Hippocampal formation (tissue), 2 donors: ENCODE data around the gene LRRC8D.
A peak's percentile ranks its signal among the peaks of the same experiment; 100 is the strongest.
"Not testable (repeated sequence)": the region's sequence is repeated elsewhere in the genome, so short reads cannot be mapped to it uniquely, and the experiment has no call there.

ENCODE experiments used
- DNase-seq, 2 donors: peaks; one replicate each; lab custom pipeline; 2025; lab: John Stamatoyannopoulos, UW

The LRRC8D gene

DNA sequence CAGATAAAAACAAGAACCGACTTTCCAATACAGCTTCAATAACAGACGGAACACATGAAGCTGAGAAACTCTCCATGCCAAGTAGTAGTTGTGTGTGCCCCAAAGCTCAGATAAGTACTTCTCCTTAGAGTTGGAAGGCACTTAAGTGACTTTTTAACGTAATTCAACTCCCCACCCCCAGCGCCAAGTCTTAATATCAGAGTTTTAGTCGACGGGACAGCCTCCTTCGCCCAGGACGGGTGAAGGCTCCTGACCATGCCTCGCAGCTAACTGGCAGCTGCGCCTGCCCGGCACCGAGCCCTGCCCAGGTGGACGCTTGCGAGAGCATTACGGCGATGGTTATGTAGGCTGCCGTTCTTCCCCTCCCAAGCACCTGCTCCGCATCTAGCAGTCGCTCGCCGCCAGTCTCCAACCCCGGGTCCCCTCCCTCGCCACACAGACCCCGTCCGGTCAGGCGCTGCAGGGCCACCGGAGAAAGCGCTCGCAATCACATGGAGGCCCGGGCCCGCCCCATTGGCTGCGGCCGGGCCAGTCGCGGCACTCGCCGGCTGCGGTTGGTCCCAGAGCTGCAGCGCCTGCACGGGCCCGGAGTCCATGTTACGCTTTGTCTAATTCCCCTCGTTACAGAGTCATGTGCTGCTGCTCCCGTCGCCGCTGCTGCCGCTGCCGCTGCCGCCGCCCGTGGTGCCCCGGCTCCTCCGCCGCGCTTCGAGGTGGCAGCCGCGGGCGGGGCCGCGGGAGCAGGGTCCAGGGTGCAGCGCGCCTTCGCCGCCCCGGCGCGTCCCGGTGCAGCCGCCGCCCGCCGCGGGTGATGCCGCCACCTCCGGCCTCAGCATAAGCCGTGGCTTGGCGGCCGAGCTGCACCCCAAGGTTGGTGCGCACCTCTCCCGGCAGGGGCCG lies at the start of gene LRRC8D:
Gene LRRC8D, plus strand, starts transcription at position 611 of the 900 bp plus-strand sequence. CDS start 112,037 bp downstream, outside the sequence.
- peak; percentile 86 to 94 for DNase-seq

DNA sequence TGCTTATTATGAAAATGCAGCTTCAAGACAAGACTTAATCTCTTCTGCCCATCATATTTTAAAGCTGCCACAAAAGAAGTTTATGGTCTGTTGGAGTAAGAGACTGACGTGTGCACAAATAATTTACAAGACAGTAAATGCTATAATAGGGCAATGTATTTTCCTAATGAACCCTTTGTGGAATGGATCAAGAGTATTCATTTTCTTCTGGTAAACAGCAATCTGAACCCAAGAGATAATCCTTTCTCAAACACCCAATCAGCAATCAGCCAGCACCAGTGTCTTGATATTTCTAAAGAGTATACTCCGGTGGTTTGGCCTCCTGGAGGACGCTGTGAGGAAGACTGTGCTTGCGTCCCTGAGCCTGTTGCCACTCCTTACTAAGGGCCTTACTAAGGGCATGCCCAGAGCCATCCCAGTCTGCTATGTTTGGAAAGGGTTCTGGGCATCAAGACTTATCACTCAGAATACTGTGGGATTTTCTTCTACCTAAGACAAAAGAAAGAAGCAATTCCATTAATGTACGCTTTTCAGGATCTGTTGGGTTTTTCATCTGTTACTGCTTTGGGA lies 48.8 kb upstream of the LRRC8D start:
- no peak for DNase-seq

DNA sequence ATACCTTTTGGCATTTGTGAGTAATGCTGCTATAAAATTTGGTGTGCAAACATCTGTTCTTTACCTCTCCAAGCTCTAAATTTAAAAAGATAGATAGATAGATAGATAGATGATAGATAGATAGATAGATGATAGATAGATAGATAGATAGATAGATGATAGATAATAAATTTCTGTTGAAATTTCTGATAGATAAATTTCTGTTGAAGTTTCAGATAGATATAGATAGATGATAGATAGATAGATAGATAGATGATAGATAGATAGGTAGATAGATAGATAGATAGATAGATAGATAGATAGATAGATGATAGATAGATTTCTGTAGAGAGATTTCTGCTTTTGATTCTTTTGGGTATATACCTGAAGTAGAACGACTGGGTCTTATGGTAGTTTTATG lies 44.7 kb upstream of the LRRC8D start:
- not testable (repeated sequence) for DNase-seq

DNA sequence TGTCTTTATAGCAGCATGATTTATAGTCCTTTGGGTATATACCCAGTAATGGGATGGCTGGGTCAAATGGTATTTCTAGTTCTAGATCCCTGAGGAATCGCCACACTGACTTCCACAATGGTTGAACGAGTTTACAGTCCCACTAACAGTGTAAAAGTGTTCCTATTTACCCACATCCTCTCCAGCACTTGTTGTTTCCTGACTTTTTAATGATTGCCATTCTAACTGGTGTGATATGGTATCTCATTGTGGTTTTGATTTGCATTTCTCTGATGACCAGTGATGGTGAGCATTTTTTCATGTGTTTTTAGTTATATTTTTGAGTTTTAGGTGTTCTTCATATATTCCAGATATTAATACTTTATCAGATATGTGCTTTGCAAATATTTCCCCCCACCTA lies 43.6 kb upstream of the LRRC8D start:
- not testable (repeated sequence) for DNase-seq

DNA sequence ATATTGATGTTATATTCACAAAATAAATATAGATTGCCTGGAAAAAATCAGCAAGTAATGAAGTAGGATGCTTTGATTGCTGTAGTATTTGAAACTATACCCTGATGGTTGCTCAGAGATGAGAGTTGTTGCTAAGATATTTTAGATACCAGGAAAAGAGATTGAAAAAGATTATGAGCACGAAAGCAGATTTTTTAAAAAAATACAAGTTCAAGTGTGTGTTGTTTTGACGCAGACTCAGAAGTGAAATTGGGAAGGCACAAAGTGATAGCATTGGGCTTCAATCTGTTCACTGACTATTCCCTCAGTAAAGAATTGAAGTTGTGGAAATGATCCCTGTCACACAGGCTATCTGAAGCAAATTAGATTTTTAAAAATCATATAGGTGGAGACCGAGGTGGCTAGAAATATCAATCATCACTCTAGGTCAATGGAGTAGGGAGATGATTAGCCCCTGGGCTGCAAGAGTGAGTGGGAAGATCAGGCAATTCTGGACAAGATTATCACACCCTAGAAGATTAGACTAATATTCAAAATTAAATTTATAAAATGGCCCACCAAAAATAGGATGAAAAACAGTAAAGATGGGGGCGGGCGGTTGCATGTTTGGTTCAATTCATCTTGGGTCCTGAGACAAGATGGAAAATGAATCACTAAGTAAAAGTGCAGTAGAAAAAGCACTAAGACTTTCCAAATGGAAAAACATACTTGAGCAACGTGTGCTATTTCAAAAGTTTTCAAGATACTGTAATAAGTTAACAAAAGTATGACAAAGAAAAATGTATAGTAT lies 41.5 kb upstream of the LRRC8D start:
- DNase-seq = no peak

DNA sequence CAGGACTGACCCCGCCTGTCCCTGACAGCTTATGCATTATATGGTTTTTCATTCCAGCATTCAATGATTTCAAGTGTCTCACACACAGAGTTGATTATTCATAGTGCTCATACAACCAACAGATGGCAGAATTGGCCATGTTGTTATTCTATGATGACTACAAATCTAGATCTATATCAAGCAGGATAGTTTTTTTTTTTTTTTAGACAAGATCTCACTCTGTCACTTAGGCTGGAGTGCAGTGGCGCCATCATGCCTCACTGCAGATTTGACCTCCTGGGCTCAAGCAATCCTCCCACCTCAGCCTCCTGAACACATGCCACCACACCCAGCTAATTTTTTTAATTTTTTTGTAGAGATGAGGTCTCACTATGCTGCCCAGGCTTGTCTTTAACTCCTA lies 40.1 kb upstream of the LRRC8D start:
- peak in 1 of 2 donors; percentile 50 for DNase-seq

DNA sequence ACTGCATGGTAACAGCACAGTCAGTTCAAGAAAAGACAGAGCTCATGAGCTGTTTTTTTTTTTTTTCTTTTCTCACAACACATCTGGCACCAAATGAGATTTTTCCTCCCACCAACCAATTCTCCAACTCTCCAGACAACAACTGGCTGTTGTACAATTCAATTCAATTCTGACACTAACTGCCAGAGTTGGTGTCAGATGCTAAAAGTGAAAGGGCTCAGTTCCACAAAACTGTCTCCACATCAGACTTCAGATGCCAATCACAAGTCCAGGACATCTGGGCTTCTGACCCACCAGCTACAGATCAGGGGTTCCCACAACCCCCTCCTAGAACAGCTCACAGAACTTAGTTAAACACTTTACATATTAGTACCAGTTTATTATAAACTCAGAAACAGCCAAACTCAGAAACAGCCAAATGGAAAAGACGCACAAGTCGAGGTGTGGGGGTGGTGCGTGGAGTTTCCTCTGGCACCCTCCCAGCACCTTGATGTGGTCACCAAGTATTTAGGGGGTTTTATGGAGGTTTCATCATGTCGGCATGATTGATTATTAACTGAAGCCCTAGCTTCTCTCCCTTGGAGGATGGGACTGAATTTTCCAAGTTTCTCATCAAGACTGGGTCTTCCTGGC lies 39.2 kb upstream of the LRRC8D start:
- no peak for DNase-seq

DNA sequence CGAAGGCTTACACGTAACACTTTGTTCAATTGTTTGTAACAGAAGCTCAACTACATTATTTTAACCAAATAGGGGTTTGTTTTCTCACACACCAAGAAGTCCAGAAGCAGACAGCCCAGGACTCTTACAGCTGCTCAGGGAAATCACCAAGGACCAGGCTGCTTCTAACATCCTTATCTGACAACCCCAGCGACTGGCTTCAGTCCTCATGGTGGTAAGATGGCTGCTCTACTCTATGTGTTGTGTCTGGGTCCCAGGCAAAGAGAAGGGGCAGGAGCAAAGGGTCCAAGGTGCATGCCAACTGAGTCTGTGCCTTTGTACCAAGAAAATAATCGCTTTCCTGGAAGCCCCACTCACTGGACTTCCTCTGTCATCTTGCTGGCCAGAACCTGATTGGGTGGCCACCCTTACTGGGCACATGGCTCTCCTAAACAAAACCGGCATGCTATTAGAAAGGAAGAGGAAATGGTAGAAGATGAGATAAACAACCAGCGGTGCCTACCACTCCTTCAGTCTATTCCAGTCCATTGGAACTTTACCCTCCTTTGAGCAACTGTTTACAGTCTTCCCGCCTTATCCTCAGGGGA lies 34.1 kb upstream of the LRRC8D start:
- no peak for DNase-seq

DNA sequence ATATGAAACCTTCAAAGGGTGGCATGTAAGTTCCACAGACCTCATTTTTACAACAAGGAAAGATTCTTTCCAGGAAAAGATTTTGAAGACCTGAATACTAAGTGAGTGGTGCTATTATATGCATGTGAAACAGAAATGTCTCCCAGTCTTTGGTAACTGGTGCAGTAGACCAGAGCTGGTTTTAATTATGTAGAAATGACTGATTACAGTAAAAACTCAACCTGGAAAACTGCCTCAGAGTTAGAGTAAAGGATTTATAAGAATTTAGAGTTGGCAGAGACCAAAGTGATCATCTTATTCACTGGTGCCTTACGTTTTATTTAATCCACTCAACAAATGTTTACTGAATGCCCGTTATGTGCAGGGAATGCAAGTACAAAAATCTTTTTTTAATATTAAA lies 30.2 kb upstream of the LRRC8D start:
- no peak for DNase-seq

DNA sequence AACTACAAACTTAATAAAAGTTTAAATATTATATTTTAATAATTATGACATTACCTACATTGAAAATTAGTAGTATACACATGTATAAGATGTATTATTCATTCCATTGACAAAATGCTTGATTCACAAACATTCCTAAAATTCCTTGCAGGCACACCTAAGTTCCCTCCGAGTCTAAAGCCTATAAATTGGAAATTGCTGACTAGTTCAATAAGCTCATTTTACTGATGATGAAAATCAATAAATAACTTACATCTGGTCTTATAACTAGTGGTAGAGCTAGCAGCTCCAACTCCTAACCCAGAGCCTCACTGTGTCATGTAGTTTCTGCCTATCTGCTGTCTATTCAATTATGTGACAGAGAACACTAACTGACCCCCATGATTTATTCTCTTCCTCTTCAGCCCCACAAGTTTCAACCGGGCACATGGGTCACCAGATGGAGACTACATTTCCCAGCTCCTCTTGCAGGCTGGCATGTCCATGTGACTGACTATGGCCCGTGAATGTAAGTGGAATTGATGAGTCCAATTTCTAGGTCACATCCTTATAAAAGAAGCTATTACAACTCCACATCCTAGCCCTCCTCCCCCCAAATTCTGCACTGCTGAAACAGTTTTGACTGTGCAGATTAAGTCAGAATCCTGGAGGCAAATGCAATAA lies 29.6 kb upstream of the LRRC8D start:
- no peak for DNase-seq

DNA sequence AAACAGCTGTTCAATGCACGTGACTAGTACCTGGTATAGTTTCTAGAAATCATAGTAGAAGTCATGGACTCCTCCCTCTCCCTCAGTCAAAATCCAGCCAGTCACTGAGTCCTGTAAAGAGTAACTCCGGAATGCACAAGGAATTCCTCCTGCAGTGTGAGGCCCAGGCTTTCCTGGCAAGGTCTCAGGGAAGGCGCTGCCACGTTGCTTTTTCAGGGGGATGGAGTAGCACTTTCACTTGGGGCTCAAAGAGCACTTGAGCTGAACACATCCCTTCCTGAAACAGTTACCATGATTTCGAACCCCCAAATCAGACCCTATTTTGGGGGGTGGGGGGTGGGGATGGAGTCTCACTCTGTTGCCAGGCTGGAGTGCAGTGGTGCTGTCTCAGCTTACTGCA lies 26.4 kb upstream of the LRRC8D start:
- no peak for DNase-seq

DNA sequence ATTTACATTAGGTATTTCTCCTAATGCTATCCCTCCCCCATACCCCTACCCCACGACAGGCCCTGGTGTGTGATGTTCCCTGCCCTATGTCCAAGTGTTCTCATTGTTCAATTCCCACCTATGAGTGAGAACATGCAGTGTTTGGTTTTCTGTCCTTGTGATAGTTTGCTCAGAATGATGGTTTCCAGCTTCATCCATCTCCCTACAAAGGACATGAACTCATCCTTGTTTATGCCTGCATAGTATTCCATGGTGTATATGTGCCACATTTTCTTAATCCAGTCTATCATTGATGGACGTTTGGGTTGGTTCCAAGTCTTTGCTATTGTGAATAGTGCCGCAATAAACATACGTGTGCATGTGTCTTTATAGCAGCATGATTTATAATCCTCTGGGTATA lies 25.3 kb upstream of the LRRC8D start:
- DNase-seq = not testable (repeated sequence)

DNA sequence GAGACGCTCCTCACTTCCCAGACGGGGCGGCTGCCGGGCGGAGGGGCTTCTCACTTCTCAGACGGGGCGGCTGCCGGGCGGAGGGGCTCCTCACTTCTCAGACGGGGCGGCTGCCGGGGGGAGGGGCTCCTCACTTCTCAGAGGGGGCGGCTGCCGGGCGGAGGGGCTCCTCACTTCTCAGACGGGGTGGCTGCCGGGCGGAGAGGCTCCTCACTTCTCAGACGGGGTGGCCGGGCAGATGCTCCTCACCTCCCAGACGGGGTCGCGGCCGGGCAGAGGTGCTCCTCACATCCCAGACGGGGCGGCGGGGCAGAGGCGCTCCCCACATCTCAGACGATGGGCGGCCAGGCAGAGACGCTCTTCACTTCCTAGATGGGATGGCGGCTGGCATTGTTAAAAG lies 23.0 kb upstream of the LRRC8D start:
- DNase-seq = not testable (repeated sequence)

DNA sequence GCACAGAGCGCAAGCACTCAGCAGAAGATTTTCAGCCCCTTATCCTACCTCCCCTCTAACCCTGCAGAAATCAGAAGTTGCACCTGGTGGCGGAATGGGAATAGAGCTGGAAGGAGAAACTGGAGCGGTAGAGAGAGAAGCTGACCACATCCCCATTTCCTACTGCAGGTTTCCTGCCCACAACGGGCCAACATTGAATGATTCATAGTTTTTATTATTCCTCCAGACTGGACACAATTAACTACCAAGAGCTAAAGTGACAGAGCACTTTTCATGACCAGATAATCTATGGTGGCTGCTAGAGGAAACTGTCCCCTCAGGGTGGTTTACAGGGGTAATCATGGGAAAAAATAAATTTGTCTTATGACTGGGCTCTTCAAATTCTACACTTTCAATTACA lies 21.3 kb upstream of the LRRC8D start:
- DNase-seq = no peak

DNA sequence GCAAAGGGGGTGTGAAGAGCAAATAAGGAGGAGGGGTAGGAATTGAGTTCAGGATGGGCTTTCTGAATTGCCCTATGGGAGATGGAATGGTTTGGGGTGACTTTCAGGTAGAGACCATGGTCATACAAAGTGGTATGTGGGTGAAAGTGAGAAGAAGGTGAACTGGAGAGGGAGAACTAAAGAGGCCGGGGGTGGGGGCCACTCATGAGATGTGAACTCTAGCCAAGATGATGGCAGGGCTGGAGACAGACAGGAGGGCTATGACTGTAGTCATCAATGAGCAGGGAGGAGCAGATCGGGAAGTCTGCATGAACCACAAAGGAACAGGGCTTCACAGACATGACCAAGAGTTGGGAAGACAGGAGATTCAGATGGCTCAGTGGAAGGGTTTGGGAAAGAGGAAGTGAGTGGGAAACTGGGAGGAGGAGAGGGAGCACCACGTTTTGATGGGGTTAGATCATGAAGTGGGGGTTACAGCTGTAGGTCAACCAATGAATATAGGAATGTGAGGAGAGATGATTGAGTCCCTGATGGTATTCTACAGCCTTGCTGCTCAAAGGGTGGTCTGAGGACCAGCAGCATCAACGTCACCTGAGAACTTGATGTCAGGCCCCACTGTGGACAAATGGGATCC lies 20.7 kb upstream of the LRRC8D start:
- no peak for DNase-seq

DNA sequence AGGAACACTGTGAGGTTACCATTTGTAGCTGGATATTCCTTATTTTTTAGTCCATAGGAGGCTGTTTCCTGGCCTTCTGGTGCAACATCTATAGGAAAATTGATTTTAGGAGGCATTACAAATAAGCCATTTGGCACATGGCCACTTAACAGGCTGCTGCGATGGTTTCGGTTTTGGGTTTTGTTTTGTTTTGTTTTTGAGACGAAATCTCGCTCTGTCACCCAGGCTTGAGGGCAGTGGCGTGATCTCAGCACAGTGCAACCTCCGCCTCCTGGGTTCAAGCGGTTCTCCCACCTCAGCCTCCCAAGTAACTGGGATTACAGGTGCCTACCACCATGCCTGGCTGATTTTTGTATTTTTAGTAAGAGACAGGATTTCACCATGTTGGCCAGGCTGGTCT lies 20.1 kb upstream of the LRRC8D start:
- no peak for DNase-seq

DNA sequence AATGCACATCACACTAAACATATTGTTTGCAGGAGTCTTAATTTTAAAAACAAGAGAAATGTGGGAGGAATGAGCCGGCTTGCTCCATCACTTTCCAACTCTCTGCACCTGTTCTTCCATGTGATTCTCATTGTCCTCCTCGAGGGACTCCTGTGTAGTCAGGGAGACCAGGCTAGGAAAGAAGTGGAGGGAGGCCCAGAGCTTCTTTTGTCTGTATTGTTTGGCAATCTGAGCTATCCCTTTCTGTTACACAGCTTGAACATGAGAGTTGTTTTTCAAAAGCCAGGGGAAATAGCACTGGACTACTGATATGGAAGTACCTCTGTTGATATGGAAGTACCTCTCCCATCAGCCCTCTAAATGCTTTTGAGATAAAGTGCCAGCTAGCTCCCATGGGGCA lies 18.8 kb upstream of the LRRC8D start:
- DNase-seq = no peak

DNA sequence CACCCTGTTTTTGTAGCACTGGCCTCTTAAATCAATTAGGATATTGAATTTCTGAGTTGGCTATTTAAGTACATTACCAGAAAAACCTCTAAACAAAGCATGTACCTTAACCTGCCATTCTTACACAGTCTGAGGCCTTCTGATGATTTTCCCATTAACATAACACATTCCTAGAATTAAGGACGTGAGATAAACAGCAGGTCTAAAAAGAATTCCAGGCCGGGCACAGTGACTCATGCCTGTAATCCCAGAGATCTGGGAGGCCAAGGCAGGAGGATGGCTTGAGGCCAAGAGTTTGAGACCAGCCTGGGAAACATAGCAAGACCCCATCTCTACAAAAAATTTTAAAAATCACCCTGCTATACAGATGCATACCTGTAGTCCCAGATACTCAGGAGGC lies 18.0 kb upstream of the LRRC8D start:
- DNase-seq = no peak

DNA sequence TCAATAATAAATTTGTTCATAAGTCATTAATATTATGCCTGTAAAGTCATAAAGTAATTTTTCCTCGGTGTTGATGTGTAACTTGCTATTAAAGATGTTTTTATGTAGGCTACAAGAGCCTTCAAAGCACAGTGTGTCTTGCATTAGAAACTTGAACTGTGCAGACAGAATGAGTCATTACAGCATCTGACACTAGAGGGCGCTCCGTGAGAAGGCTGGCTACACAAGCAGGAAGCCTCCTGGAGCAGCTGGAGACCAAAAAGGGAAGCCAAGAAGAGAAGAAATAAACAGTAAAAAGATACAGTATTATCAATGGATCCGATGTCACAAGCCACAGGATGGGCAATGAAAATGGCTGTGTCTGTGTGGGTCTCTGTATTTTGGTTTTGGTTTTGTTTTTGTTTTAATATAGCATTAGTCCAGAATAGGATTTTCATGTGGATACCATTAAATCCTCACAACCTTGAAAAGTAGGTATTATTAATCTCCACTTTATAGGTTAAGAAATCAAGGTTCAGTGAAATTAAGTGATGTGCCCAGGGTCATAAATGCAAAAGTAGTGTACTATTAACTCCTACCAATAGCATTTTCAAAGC lies 16.1 kb upstream of the LRRC8D start:
- DNase-seq = peak; percentile 86 to 88

DNA sequence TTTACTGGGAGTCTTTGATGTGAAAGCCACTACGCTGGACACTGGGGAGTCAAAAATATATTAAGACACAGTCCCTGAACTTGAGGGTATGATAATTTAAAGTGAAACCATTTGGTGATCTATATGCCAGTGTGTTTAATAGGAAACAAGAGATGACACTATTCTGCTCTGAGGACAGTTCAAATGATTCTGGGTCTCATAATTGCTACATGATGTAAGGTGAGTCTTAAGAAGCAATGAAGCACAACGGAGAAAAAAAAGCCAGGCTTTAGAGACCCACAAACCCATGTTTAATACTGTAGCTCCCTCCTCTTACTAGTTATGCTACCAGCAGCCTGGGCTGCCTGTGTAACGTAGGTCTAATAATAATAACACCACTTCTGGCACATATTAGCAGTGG lies 14.2 kb upstream of the LRRC8D start:
- no peak for DNase-seq
